ENCODE results near the gene ATF7. TPM values are rescaled to one million over a fixed set of nuclear protein-coding genes. Genes with fewer than 3 reads are reported as not detected.
"Not testable (repeated sequence)": the region's sequence is repeated elsewhere in the genome, so short reads cannot be mapped to it uniquely, and the experiment has no call there.

The ATF7 gene
- total RNA-seq, 1 donor from 2014 or later: 61.2 TPM

DNA sequence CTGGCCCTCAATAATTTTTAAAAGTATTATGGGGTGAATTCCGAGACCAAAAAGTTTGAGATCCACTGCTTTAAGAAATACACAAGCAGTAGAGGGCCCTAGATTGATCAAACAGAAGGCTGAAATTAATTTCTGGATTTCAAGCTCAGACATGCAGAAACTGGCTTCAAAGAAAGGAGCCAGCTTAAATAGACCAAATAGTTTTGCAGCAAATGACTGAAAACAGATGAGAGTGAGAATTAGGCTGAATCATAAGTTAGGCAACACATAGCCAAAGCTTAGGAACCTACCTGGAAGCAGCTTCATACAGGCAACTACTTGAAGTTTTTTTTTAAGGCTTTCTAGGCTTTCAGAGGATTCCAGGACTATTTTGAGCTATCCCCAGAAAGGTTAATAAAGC lies 12.4 kb downstream of the ATF7 start:
- H3K4me1 ChIP-seq: peaks cover 45% of the 10 kb centered on the region
- intact Hi-C loops (cut with DNase I): no loop called here

DNA sequence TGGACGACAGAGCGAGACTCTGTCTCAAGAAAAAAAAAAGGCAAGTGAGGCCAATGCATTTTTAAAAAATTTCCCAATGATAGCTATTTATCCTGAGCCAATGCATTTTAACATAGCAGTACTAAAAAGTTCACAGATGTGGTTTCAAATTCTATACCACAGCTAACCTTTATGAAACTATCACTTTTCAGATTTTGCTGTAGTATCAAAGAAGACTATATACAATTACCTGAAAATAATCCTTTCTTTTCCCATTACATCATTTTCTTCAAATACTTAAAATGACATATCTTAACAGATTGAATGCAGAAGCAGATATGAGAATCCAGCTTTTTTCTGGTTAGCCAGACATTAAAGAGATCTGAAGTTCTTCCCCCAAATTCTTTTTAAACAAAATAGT lies 13.2 kb downstream of the ATF7 start:
- Histone ChIP-seq H3K4me1 (peaks cover 37% of the 10 kb centered on the region), H3K4me3 (no peak overlapping the region), H3K27me3 (ENCODE audit: low read depth) (no peaks in the 10 kb centered on the region), H3K27ac (no peak overlapping the region), H3K9me3 (no peaks in the 10 kb centered on the region), H3K36me3 (peaks cover 26% of the 10 kb centered on the region)
- no peak for DNase-seq
- intact Hi-C loops (cut with DNase I): no loop called here
- ATAC-seq: no peak
- TF ChIP-seq, protein P1, sequence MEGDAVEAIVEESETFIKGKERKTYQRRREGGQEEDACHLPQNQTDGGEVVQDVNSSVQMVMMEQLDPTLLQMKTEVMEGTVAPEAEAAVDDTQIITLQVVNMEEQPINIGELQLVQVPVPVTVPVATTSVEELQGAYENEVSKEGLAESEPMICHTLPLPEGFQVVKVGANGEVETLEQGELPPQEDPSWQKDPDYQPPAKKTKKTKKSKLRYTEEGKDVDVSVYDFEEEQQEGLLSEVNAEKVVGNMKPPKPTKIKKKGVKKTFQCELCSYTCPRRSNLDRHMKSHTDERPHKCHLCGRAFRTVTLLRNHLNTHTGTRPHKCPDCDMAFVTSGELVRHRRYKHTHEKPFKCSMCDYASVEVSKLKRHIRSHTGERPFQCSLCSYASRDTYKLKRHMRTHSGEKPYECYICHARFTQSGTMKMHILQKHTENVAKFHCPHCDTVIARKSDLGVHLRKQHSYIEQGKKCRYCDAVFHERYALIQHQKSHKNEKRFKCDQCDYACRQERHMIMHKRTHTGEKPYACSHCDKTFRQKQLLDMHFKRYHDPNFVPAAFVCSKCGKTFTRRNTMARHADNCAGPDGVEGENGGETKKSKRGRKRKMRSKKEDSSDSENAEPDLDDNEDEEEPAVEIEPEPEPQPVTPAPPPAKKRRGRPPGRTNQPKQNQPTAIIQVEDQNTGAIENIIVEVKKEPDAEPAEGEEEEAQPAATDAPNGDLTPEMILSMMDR (IDR thresholded peaks at IDR 0.05): no peak

More for the DNA sequence above, 12.4 kb downstream of the ATF7 start:
- ATAC-seq: no peak
- Histone ChIP-seq H3K36me3 (peaks cover 20% of the 10 kb centered on the region), H3K9me3 (no peaks in the 10 kb centered on the region), H3K4me3 (no peak overlapping the region), H3K27me3 (ENCODE audit: low read depth) (no peaks in the 10 kb centered on the region), H3K27ac (no peak overlapping the region)
- DNase-seq: no peak
- TF ChIP-seq, protein P1 (IDR thresholded peaks at IDR 0.05): no peak

DNA sequence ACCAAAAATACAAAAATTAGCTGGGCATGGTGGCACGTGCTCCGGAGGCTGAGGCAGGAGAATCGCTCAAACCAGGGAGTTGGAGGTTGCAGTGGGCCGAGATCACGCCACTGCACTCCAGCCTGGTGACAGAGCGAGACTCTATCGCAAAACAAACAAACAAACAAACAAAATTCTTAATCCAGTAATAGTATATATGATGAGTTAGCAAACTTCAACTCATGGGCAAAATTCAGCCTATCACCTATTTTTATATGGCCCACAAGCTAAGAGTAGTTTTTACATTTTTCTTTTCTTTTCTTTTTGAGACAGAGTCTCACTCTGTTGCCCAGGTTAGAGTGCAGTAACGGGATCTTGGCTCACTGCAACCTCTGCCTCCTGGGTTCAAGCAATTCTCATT lies 14.9 kb downstream of the ATF7 start:
- TF ChIP-seq, protein P1 (IDR thresholded peaks at IDR 0.05): no peak
- intact Hi-C loops (cut with DNase I): no loop called here
- Histone ChIP-seq H3K36me3 (peaks cover 26% of the 10 kb centered on the region), H3K27ac (no peak overlapping the region), H3K4me1 (peaks cover 21% of the 10 kb centered on the region), H3K27me3 (ENCODE audit: low read depth) (no peaks in the 10 kb centered on the region), H3K9me3 (no peaks in the 10 kb centered on the region), H3K4me3 (no peak overlapping the region)
- DNase-seq (no peak), ATAC-seq (no peak)

DNA sequence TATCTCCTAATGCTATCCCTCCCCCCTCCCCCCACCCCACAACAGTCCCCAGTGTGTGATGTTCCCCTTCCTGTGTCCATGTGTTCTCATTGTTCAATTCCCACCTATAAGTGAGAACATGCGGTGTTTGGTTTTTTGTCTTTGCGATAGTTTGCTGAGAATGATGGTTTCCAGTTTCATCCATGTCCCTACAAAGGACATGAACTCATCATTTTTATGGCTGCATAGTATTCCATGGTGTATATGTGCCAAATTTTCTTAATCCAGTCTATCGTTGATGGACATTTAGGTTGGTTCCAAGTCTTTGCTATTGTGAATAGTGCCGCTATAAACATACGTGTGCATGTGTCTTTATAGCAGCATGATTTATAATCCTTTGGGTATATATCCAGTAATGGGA lies 19.5 kb downstream of the ATF7 start:
- H3K36me3 ChIP-seq; intact Hi-C loops (cut with DNase I); H3K9me3 ChIP-seq; H3K27me3 ChIP-seq (ENCODE audit: low read depth); DNase-seq; H3K27ac ChIP-seq; H3K4me3 ChIP-seq; ATAC-seq: not testable (repeated sequence)
- H3K4me1 ChIP-seq: peaks cover 33% of the 10 kb centered on the region

DNA sequence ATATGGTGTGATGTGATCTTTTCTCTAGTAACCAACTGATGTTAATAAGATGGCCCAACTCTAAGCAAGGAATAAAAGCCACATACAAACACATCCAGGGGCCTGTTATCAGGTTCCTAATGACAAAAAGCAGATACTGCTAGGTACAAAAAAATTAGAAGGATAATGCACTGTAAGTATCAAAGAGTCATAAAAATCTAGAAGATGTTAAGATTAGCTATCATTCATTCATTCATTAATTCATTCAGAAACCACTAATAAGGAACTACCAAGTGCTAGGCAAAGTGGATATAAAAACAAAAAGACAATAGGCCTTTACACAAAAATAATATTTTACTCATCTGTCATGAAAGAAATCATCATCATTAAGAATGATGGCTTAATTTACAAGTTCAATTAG lies 21.6 kb downstream of the ATF7 start:
- Histone ChIP-seq H3K36me3 (peaks cover 9% of the 10 kb centered on the region), H3K4me3 (no peak overlapping the region), H3K27me3 (ENCODE audit: low read depth) (no peaks in the 10 kb centered on the region), H3K27ac (no peak overlapping the region), H3K9me3 (no peaks in the 10 kb centered on the region), H3K4me1 (peaks cover 39% of the 10 kb centered on the region)
- TF ChIP-seq, protein P1 (IDR thresholded peaks at IDR 0.05): no peak
- DNase-seq: no peak
- intact Hi-C loops (cut with DNase I): no loop called here
- ATAC-seq: no peak

DNA sequence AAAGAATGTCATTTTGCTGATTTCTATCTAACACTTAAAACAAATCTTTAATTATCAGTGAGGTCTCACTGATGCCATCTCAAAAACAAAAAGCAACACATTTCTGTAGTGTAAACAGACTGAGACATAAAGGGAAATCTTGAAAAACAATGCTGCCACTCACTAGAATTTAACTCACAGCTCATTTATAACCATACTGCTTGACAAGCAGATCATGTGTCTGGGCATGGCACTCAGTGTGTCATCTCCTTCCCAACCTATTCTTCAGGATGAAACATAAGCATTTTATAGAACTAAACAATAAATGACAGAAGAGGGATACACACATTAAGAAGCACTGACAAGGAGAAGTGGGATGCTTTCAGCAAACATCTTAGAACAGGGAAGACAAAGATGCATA lies 22.4 kb downstream of the ATF7 start:
- H3K4me3 ChIP-seq: no peak overlapping the region
- no peak overlapping the region for H3K27ac ChIP-seq
- no peaks in the 10 kb centered on the region for H3K9me3 ChIP-seq
- no peaks in the 10 kb centered on the region for H3K27me3 ChIP-seq (ENCODE audit: low read depth)
- ATAC-seq (no peak), DNase-seq (no peak)
- TF ChIP-seq, protein P1 (IDR thresholded peaks at IDR 0.05): no peak
- peaks cover 5% of the 10 kb centered on the region for H3K36me3 ChIP-seq
- intact Hi-C loops (cut with DNase I): no loop called here
- H3K4me1 ChIP-seq: peaks cover 39% of the 10 kb centered on the region
